A673 (cell line): ENCODE results near the gene TRIP11.

Experiments
- EZH2 ChIP-seq: fragments of 200-600 bp; sonication (generic); IDR thresholded peaks from 2 replicates; pipeline ENCODE4 v1.6.1; 2017; ENCODE audit warnings: borderline replicate concordance, low read depth, mild to moderate bottlenecking, mixed read lengths, antibody characterized with exemption, low read length; ENCODE audit not compliant: poor library complexity, severe bottlenecking
- TF ChIP-seq, protein P1 (sequence below): fragments of 300-800, 200-600 bp; sonication (generic); conservative IDR thresholded peaks from 2 replicates; pipeline ENCODE4 v1.5.1; 2017; ENCODE audit warnings: low read depth, mild to moderate bottlenecking, antibody characterized with exemption, low read length, moderate library complexity, mixed read lengths

DNA sequence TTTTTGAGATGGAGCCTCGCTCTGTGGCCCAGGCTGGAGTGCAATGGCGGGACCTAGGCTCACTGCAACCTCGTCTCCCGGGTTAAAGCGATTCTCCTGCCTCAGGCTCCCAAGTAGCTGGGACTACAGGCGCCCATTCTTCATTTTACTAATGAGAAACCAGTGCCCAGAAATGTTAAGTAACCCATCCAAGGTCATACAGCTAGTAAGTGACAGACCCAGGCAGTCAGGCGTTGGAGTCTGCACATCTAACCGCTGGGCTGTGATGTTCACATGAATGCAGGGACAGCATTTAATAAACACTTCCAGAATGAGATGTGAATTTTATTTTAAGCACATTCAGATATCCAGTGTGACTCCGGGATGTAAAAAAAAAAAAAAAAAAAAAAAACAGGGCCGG lies 1.3 kb upstream of the TRIP11 start:
- TF ChIP-seq, protein P1, sequence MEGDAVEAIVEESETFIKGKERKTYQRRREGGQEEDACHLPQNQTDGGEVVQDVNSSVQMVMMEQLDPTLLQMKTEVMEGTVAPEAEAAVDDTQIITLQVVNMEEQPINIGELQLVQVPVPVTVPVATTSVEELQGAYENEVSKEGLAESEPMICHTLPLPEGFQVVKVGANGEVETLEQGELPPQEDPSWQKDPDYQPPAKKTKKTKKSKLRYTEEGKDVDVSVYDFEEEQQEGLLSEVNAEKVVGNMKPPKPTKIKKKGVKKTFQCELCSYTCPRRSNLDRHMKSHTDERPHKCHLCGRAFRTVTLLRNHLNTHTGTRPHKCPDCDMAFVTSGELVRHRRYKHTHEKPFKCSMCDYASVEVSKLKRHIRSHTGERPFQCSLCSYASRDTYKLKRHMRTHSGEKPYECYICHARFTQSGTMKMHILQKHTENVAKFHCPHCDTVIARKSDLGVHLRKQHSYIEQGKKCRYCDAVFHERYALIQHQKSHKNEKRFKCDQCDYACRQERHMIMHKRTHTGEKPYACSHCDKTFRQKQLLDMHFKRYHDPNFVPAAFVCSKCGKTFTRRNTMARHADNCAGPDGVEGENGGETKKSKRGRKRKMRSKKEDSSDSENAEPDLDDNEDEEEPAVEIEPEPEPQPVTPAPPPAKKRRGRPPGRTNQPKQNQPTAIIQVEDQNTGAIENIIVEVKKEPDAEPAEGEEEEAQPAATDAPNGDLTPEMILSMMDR, result no peak
- TF ChIP-seq EZH2, result no peak
